PC-3 (cell line): Measurements from ENCODE around the gene RAB11FIP4. TPM values are rescaled to one million over a fixed set of nuclear protein-coding genes. Genes with fewer than 3 reads are reported as not detected.

ENCODE experiments used
- ATAC-seq: fragments of 200-7000 bp; cut with Tn5 transposase; 2 replicates; pipeline ENCODE4 v1.9.1; 2020; ENCODE audit warnings: mild to moderate bottlenecking, moderate library complexity
- BruUV-seq: library from RNA; stranded (reverse); fragments of 400-500 nt; replicated peaks from 2 replicates; lab custom pipeline; 2021; lab: Mats Ljungman, UMichigan
- CTCF ChIA-PET: fragments of 300-600 bp; sonication (Branson Sonifier 250); formaldehyde crosslinking; loops from one replicate; lab custom pipeline; 2022; ENCODE audit warnings: antibody characterized with exemption; lab: Charles Lee
- POLR2A ChIA-PET: fragments of 300-600 bp; sonication (Branson Sonifier 250); formaldehyde crosslinking; loops from one replicate; lab custom pipeline; 2022; ENCODE audit warnings: antibody characterized with exemption; ENCODE audit not compliant: unreplicated experiment; lab: Charles Lee
- DNase-seq: peaks from one replicate; pipeline ENCODE4 v3.0.0-alpha.2; 2015
- H2AFZ ChIP-seq: fragments of 300-600 bp; sonication (generic); 2 replicates; pipeline ENCODE4 v1.6.0; 2016; ENCODE audit warnings: antibody characterized with exemption, low read length
- H3F3A ChIP-seq: fragments of 300-600 bp; sonication (generic); one replicate; pipeline ENCODE4 v1.6.0; 2017; ENCODE audit warnings: antibody characterized with exemption, low read length, control low read depth, mild to moderate bottlenecking; ENCODE audit not compliant: unreplicated experiment
- H3K27ac ChIP-seq: fragments of 300-600 bp; sonication (generic); 2 replicates; pipeline ENCODE4 v1.5.1; 2016; ENCODE audit warnings: mild to moderate bottlenecking, low read length
- H3K27me3 ChIP-seq: fragments of 300-600 bp; sonication (generic); 2 replicates; pipeline ENCODE4 v1.6.1; 2016; ENCODE audit warnings: low read length, mixed read lengths
- H3K36me3 ChIP-seq: fragments of 300-600 bp; sonication (generic); 2 replicates; pipeline ENCODE4 v1.6.1; 2016; ENCODE audit warnings: low read depth, mixed run types, low read length, mixed read lengths
- H3K4me1 ChIP-seq: fragments of 300-600 bp; sonication (generic); 2 replicates; pipeline ENCODE4 v1.5.1; 2016; ENCODE audit warnings: low read length; ENCODE audit not compliant: insufficient read depth
- H3K4me2 ChIP-seq: fragments of 300-600 bp; sonication (generic); 2 replicates; pipeline ENCODE4 v1.6.0; 2016; ENCODE audit warnings: low read length
- H3K4me3 ChIP-seq: fragments of 300-600 bp; sonication (generic); 2 replicates; pipeline ENCODE4 v1.5.1; 2016; ENCODE audit warnings: mild to moderate bottlenecking, low read length, mixed read lengths
- H3K79me2 ChIP-seq: fragments of 300-600 bp; sonication (generic); 2 replicates; pipeline ENCODE4 v1.6.1; 2017; ENCODE audit warnings: low read length, mixed read lengths
- H3K9ac ChIP-seq: fragments of 300-600 bp; sonication (generic); 2 replicates; pipeline ENCODE4 v1.6.0; 2016; ENCODE audit warnings: mild to moderate bottlenecking, low read length
- H3K9me2 ChIP-seq: fragments of 300-600 bp; sonication (generic); replicated peaks from 2 replicates; pipeline ENCODE4 v1.6.1; 2016; ENCODE audit warnings: mixed run types, low read length, mixed read lengths
- H3K9me3 ChIP-seq: fragments of 300-600 bp; sonication (generic); 2 replicates; pipeline ENCODE4 v1.6.1; 2016; ENCODE audit warnings: low read length, mixed read lengths
- H4K20me1 ChIP-seq: fragments of 300-600 bp; sonication (generic); 2 replicates; pipeline ENCODE4 v1.6.1; 2016; ENCODE audit warnings: low read length, mixed read lengths
- CTCF ChIP-seq: fragments of 300-600 bp; sonication (generic); conservative IDR thresholded peaks from 2 replicates; pipeline ENCODE4 v1.5.1; 2017; ENCODE audit warnings: antibody characterized with exemption, low read depth, mild to moderate bottlenecking, low read length
- EZH2 ChIP-seq: fragments of 300-600 bp; sonication (generic); IDR thresholded peaks from one replicate; pipeline ENCODE4 v1.6.1; 2017; ENCODE audit warnings: antibody characterized with exemption, mild to moderate bottlenecking, low read length; ENCODE audit not compliant: unreplicated experiment
- EZH2phosphoT487 ChIP-seq: fragments of 300-600 bp; sonication (generic); IDR thresholded peaks from 2 replicates; pipeline ENCODE4 v1.6.1; 2018; ENCODE audit warnings: mild to moderate bottlenecking, antibody characterized with exemption, low read length, borderline replicate concordance
- intact Hi-C: fragments of 100-400 bp; cut with micrococcal nuclease; formaldehyde crosslinking; loops from 2 replicates; pipeline ENCODE4 v1.9.0; 2023
- total RNA-seq: library from RNA; depleted of rRNA; stranded (reverse); fragments of >200 nt; gene quantifications from 2 replicates; pipeline ENCODE4 v1.2.3, GENCODE V29; 2014

Gene RAB11FIP4
- total RNA-seq, 1 experiment from 2014 or later, result 4.2 TPM

- peaks cover 18% of the 10 kb centered on the region for H3K4me1 ChIP-seq
- no peaks in the 10 kb centered on the region for H3F3A ChIP-seq
- no peaks in the 10 kb centered on the region for H4K20me1 ChIP-seq
- no peaks in the 10 kb centered on the region for H3K36me3 ChIP-seq
- H3K9me3 ChIP-seq, result no peaks in the 10 kb centered on the region
- BruUV-seq, result no TSS peak
- H3K4me3 ChIP-seq, result no peak overlapping the region
- no peaks in the 10 kb centered on the region for H3K27me3 ChIP-seq
- no peak for ATAC-seq
- no peak overlapping the region for H3K27ac ChIP-seq
- no peak for DNase-seq
- intact Hi-C loops, result no loop called here
- TF ChIP-seq EZH2 (no peak), CTCF (no peak), EZH2phosphoT487 (no peak)
- no peak overlapping the region for H3K9ac ChIP-seq
- H3K9me2 ChIP-seq, result no peaks in the 10 kb centered on the region
- H3K4me2 ChIP-seq, result no peak overlapping the region
- no peak overlapping the region for H2AFZ ChIP-seq
- ChIA-PET POLR2A (no interaction called here), CTCF (no interaction called here)
- peaks cover 93% of the 10 kb centered on the region for H3K79me2 ChIP-seq
Measured at GRCh38 chr17:31565652-31566051, 174.2 kb downstream of the RAB11FIP4 start.

- no peak overlapping the region for H3K4me3 ChIP-seq
- ChIA-PET POLR2A (no interaction called here), CTCF (no interaction called here)
- no peak for ATAC-seq
- BruUV-seq, result no TSS peak
- TF ChIP-seq EZH2phosphoT487, result no peak
- no peak for TF ChIP-seq CTCF
- TF ChIP-seq EZH2, result no peak
- no peaks in the 10 kb centered on the region for H3K9me2 ChIP-seq
- H3K36me3 ChIP-seq, result no peaks in the 10 kb centered on the region
- peaks cover 10% of the 10 kb centered on the region for H3K4me1 ChIP-seq
- intact Hi-C loops, result no loop called here
- H2AFZ ChIP-seq, result no peak overlapping the region
- no peak for DNase-seq
- no peaks in the 10 kb centered on the region for H4K20me1 ChIP-seq
- H3K27ac ChIP-seq, result no peak overlapping the region
- no peaks in the 10 kb centered on the region for H3K27me3 ChIP-seq
- H3F3A ChIP-seq, result no peaks in the 10 kb centered on the region
- H3K9ac ChIP-seq, result no peak overlapping the region
- H3K4me2 ChIP-seq, result no peak overlapping the region
- peaks cover 91% of the 10 kb centered on the region for H3K79me2 ChIP-seq
- no peaks in the 10 kb centered on the region for H3K9me3 ChIP-seq
Measured at GRCh38 chr17:31566247-31566991, 174.9 kb downstream of the RAB11FIP4 start.

GRCh38 chr17:31566992-31567373, 175.5 kb downstream of the RAB11FIP4 start:
- Histone ChIP-seq H3K27me3 (no peaks in the 10 kb centered on the region), H3K4me3 (no peak overlapping the region), H2AFZ (no peak overlapping the region), H3K27ac (no peak overlapping the region), H4K20me1 (no peaks in the 10 kb centered on the region), H3K9ac (no peak overlapping the region), H3K36me3 (no peaks in the 10 kb centered on the region), H3K9me2 (no peaks in the 10 kb centered on the region), H3F3A (no peaks in the 10 kb centered on the region), H3K9me3 (no peaks in the 10 kb centered on the region), H3K79me2 (peaks cover 90% of the 10 kb centered on the region), H3K4me1 (peaks cover 5% of the 10 kb centered on the region), H3K4me2 (no peak overlapping the region)
- POLR2A ChIA-PET, result no interaction called here
- intact Hi-C loops, result no loop called here
- CTCF ChIA-PET, result no interaction called here
- no TSS peak for BruUV-seq
- DNase-seq (no peak), ATAC-seq (no peak)
- TF ChIP-seq CTCF (no peak), EZH2 (no peak), EZH2phosphoT487 (no peak)
